ENCODE measurements around the gene GANAB.
"Not testable (repeated sequence)": the region's sequence is repeated elsewhere in the genome, so short reads cannot be mapped to it uniquely, and the experiment has no call there.

GANAB gene

DNA sequence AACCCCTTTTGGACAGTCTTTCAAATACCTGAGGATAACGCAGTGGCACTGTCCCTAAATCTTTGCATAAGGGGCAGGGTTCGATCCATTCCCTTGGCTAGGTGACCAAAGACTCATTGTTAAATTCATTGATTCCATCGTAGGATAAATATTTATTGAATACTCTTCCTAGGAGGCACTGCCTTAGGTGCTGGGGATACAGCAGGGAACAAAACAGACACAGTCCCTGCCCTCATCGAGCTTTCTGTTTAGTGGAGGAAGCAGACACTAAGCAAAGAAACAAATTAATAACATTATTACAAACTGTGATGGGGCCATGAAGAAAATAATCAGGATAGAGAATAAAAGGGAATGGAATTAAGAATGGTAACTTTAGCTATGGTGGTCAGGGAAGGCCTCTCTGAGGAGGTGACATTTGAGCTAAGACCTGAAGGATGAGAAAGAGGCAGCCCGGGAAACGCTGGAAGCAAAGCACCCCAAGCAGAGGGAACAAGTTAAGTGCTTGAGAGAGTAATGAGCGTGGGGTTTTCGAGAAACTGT lies 25.3 kb downstream of the GANAB start:
- ATAC-seq, result no peak
- TF ChIP-seq ZFP30 (CRISPR knock-in tag; IDR thresholded peaks at IDR 0.05) (no peak), TCF4 (CRISPR knock-in tag; IDR thresholded peaks at IDR 0.05; ENCODE audit: borderline replicate concordance) (no peak), PPARA (CRISPR knock-in tag; IDR thresholded peaks at IDR 0.05; ENCODE audit: borderline replicate concordance) (no peak)

GRCh38 chr11:62616957-62617356 lies 29.5 kb downstream of the GANAB start:
- ATAC-seq, result not testable (repeated sequence)

DNA sequence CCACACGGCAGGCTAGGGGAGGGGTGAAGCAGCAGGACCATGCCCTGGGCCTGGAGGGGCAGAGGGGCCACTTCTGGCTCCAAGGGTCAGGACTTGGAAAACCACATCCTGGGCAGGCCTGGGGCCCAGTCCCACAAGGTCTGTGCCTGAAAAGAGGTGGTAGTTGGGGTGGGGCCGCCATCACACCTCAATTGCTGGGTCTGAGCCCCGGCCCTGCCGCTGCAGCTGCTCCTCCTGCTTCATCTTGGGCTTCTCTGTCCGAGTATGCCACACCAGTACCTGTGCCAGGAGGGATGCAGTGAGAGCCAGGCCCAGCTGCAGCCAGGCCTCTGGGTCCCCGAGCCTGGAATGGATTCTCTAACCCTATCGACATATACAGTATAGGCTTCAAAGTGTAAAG lies 30.9 kb downstream of the GANAB start:
- TF ChIP-seq, protein P1, sequence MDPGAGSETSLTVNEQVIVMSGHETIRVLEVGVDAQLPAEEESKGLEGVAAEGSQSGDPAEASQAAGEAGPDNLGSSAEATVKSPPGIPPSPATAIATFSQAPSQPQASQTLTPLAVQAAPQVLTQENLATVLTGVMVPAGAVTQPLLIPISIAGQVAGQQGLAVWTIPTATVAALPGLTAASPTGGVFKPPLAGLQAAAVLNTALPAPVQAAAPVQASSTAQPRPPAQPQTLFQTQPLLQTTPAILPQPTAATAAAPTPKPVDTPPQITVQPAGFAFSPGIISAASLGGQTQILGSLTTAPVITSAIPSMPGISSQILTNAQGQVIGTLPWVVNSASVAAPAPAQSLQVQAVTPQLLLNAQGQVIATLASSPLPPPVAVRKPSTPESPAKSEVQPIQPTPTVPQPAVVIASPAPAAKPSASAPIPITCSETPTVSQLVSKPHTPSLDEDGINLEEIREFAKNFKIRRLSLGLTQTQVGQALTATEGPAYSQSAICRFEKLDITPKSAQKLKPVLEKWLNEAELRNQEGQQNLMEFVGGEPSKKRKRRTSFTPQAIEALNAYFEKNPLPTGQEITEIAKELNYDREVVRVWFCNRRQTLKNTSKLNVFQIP (CRISPR knock-in tag; IDR thresholded peaks at IDR 0.05; ENCODE audit: borderline replicate concordance, low read depth), result no peak
- no peak for TF ChIP-seq SNAI2 (CRISPR knock-in tag; IDR thresholded peaks at IDR 0.05)
- TF ChIP-seq CSDC2 (CRISPR knock-in tag; IDR thresholded peaks at IDR 0.05), result no peak
- no peak for TF ChIP-seq ZFP3 (CRISPR knock-in tag; IDR thresholded peaks at IDR 0.05)
- no peak for TF ChIP-seq ZNF565 (CRISPR knock-in tag; conservative IDR thresholded peaks at IDR 0.05; ENCODE audit: low read depth)
- TF ChIP-seq PPARA (CRISPR knock-in tag; IDR thresholded peaks at IDR 0.05; ENCODE audit: borderline replicate concordance), result no peak
- no peak for TF ChIP-seq GLIS3 (CRISPR knock-in tag; IDR thresholded peaks at IDR 0.05)
- TF ChIP-seq, protein P2, sequence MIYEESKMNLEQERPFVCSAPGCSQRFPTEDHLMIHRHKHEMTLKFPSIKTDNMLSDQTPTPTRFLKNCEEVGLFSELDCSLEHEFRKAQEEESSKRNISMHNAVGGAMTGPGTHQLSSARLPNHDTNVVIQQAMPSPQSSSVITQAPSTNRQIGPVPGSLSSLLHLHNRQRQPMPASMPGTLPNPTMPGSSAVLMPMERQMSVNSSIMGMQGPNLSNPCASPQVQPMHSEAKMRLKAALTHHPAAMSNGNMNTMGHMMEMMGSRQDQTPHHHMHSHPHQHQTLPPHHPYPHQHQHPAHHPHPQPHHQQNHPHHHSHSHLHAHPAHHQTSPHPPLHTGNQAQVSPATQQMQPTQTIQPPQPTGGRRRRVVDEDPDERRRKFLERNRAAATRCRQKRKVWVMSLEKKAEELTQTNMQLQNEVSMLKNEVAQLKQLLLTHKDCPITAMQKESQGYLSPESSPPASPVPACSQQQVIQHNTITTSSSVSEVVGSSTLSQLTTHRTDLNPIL (CRISPR knock-in tag; IDR thresholded peaks at IDR 0.05; ENCODE audit: low read depth), result no peak
- TF ChIP-seq ZC3H10 (CRISPR knock-in tag; IDR thresholded peaks at IDR 0.05), result no peak
- TF ChIP-seq OSR1 (CRISPR knock-in tag; IDR thresholded peaks at IDR 0.05), result no peak
- no peak for TF ChIP-seq PATZ1 (CRISPR knock-in tag; IDR thresholded peaks at IDR 0.05; ENCODE audit: borderline replicate concordance)
- no peak for TF ChIP-seq RARB (CRISPR knock-in tag; IDR thresholded peaks at IDR 0.05)
- no peak for TF ChIP-seq BACH2 (CRISPR knock-in tag; IDR thresholded peaks at IDR 0.05; ENCODE audit: borderline replicate concordance)
- no peak for TF ChIP-seq TCF4 (CRISPR knock-in tag; IDR thresholded peaks at IDR 0.05; ENCODE audit: borderline replicate concordance)

GRCh38 chr11:62614275-62614674 lies 32.1 kb downstream of the GANAB start:
- ATAC-seq, result no peak
- TF ChIP-seq TCF4 (CRISPR knock-in tag; IDR thresholded peaks at IDR 0.05; ENCODE audit: borderline replicate concordance) (no peak), GLIS3 (CRISPR knock-in tag; IDR thresholded peaks at IDR 0.05) (no peak), CSDC2 (CRISPR knock-in tag; IDR thresholded peaks at IDR 0.05) (no peak), TOX (CRISPR knock-in tag; IDR thresholded peaks at IDR 0.05; ENCODE audit: borderline replicate concordance) (no peak), PPARA (CRISPR knock-in tag; IDR thresholded peaks at IDR 0.05; ENCODE audit: borderline replicate concordance) (no peak), BACH2 (CRISPR knock-in tag; IDR thresholded peaks at IDR 0.05; ENCODE audit: borderline replicate concordance) (no peak), ZFP30 (CRISPR knock-in tag; IDR thresholded peaks at IDR 0.05) (no peak), ZC3H10 (CRISPR knock-in tag; IDR thresholded peaks at IDR 0.05) (no peak), ZNF70 (CRISPR knock-in tag; IDR thresholded peaks at IDR 0.05) (no peak), PATZ1 (CRISPR knock-in tag; IDR thresholded peaks at IDR 0.05; ENCODE audit: borderline replicate concordance) (no peak), RARB (CRISPR knock-in tag; IDR thresholded peaks at IDR 0.05) (no peak), CSRNP3 (CRISPR knock-in tag; IDR thresholded peaks at IDR 0.05) (no peak), SNAI2 (CRISPR knock-in tag; IDR thresholded peaks at IDR 0.05) (no peak), ISL1 (CRISPR knock-in tag; IDR thresholded peaks at IDR 0.05) (no peak), ZFP3 (CRISPR knock-in tag; IDR thresholded peaks at IDR 0.05) (no peak)
- TF ChIP-seq, protein P2 (CRISPR knock-in tag; IDR thresholded peaks at IDR 0.05; ENCODE audit: low read depth), result no peak
- TF ChIP-seq, protein P1 (CRISPR knock-in tag; IDR thresholded peaks at IDR 0.05; ENCODE audit: borderline replicate concordance, low read depth), result no peak
- TF ChIP-seq, protein P3, sequence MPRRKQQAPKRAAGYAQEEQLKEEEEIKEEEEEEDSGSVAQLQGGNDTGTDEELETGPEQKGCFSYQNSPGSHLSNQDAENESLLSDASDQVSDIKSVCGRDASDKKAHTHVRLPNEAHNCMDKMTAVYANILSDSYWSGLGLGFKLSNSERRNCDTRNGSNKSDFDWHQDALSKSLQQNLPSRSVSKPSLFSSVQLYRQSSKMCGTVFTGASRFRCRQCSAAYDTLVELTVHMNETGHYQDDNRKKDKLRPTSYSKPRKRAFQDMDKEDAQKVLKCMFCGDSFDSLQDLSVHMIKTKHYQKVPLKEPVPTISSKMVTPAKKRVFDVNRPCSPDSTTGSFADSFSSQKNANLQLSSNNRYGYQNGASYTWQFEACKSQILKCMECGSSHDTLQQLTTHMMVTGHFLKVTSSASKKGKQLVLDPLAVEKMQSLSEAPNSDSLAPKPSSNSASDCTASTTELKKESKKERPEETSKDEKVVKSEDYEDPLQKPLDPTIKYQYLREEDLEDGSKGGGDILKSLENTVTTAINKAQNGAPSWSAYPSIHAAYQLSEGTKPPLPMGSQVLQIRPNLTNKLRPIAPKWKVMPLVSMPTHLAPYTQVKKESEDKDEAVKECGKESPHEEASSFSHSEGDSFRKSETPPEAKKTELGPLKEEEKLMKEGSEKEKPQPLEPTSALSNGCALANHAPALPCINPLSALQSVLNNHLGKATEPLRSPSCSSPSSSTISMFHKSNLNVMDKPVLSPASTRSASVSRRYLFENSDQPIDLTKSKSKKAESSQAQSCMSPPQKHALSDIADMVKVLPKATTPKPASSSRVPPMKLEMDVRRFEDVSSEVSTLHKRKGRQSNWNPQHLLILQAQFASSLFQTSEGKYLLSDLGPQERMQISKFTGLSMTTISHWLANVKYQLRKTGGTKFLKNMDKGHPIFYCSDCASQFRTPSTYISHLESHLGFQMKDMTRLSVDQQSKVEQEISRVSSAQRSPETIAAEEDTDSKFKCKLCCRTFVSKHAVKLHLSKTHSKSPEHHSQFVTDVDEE (CRISPR knock-in tag; IDR thresholded peaks at IDR 0.05), result no peak

More for the DNA sequence above, 30.9 kb downstream of the GANAB start:
- ATAC-seq, result no peak
